Kasumi-1 (cell line): ENCODE measurements around the gene PTCHD1.

ENCODE experiments used
- DNase-seq, 2 experiments: peaks; one replicate each; lab custom pipeline; 2025; lab: John Stamatoyannopoulos, UW

The PTCHD1 gene

DNA sequence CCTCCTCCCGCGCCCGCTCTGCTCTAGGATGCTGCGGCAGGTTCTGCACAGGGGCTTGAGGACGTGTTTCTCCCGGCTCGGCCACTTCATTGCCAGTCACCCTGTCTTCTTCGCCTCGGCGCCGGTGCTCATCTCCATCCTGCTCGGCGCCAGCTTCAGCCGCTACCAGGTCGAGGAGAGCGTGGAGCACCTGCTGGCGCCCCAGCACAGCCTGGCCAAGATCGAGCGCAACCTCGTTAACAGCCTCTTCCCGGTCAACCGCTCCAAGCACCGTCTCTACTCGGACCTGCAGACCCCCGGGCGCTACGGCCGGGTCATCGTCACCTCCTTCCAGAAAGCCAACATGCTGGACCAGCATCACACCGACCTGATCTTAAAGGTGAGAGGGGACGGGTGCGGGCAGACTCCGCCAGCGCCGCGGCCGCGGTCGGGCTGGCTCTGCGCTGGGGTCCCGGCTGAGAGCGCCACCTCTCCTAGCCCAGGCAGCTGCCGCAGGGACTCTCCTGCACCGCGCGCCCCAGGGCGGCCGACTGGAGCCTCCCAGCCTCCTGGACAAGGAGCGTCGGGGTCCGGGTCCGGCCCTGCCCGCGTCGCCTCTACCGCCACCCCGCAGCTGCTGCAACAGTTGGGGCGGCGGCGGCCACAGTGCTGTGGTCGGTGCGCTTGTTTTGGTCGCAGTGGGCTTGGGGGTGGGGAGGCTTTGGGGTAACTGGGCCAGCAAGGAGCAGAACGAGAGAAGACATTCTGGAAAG lies at the start of gene PTCHD1:
PTCHD1 (plus strand) TSS at position 2 of the 752 bp plus-strand sequence; CDS start at position 29, 27 bp downstream.
- DNase-seq, result no peak

- DNase-seq, result no peak
These were observed 47.9 kb upstream of the PTCHD1 start for GRCh38 chrX:23286731-23287130.

DNA sequence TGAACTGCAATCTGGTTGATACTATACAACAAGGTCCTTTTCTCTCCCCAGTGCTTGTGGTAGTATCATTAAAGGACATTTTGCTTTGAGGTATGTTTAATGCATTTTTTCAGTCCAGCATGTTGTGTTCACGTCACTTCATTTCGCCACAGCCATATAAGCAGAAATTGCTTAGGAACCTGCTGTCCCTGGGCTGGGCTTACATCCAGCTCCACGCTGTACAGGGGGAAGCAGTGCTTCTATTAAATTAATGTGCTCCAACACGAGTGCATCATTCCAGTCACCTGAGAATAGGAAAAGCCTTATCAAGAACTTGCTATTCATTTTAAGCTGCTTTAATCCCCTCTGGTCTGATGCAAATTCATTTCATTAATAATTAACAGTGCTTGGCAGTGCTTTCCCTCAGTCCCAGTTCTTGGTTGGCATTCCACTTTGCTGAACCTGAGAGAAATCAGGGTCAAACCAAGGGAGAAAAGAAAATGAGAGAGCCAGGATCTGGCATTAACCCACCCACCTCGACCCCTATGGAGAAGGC lies 47.4 kb upstream of the PTCHD1 start:
- no peak for DNase-seq

DNA sequence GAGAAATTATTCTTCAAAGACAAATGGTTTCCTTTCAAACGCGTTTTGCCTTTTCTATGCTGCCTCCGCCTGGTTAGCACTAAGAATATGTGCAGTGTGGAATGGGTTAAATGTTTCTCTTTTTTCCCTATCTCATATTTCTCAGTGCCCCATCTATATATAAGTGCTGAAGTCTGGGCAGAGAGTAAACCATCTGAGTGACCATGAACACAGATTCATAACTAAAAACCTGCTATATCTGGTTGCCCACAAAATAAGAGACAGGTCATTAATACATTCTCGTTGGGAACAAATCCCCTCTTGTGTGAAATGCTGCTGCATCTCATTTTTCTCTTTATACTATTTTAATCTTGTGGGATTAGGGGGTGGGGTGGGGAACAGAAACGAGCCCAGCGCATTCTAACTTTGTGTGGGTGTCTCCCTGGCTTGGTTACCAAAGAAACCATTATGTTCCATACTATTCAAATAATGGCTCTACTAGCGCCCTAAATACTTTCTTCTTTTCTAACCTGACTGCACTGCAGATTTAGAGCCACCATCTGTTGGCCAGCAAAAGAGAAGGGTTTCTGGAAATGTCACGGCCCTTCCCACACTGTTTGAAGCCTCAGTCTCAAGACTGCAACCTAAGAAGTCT lies 42.2 kb upstream of the PTCHD1 start:
- no peak for DNase-seq

- DNase-seq, result no peak
These were observed 41.5 kb upstream of the PTCHD1 start for GRCh38 chrX:23292988-23293651.

- no peak for DNase-seq
These were observed 29.8 kb upstream of the PTCHD1 start for GRCh38 chrX:23304881-23305280.

DNA sequence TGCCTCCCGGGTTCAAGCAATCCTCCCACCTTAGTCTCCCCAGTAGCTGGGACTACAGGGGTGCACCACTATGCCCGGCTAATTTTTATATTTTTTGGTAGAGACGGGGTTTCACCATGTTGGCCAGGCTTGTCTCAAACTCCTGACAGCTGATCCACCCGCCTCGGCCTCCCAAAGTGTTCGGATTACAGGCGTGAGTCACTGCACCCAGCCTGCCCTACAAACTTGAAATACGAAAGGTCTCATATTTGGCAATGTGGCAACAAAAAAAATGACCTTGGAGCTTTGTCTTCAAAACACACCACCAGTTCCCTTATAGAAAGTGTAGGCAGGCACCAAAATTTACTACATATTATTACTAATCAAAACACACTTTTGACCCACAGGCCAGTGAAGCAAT lies 22.9 kb upstream of the PTCHD1 start:
- no peak for DNase-seq

- DNase-seq, result no peak
These were observed 22.5 kb upstream of the PTCHD1 start for GRCh38 chrX:23312136-23312535.

- peak; percentile 9 to 23 for DNase-seq
These were observed 16.6 kb upstream of the PTCHD1 start for GRCh38 chrX:23317799-23318724.

DNA sequence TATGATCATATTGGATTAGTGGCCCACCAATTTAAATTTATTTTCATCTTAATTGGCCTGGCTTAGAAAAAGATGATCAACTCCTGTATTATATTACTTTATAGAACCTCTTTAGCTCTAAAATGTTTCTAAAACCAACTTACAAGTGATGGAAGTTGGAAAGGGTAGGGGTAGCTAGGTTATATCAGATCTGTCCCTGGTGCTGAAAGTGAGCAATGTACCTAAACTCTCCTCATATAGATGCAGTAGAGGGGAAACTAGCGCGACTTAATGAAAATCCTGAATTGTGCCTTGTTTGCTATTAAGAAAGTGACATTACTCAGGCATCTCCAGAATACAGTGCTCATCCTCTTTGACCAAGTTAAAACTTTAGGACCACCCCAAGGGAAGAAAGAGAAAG lies 7.5 kb upstream of the PTCHD1 start:
- peak; percentile 1 to 21 for DNase-seq

DNA sequence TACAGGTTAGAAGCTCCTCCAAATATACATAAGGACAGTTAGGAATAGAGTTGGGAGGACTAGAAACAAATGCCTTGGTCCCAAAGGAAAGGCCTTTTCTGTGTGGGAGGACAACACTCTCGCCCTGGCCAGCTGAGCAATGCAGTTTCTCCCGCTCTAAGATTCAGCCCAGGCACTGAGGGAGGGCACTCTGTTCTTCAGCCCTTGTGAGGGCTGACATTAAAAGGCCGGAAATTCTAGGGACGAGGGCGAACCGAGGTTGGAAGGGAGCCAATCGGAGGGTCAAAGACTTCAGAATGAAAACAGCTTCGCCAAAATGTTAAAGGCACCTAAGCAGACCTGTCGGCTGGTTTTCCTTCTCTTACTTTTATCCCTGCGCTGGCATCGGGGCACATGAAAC lies 2.9 kb upstream of the PTCHD1 start:
- no peak for DNase-seq

- DNase-seq, result no peak
These were observed 2.4 kb upstream of the PTCHD1 start for GRCh38 chrX:23332101-23332887.

DNA sequence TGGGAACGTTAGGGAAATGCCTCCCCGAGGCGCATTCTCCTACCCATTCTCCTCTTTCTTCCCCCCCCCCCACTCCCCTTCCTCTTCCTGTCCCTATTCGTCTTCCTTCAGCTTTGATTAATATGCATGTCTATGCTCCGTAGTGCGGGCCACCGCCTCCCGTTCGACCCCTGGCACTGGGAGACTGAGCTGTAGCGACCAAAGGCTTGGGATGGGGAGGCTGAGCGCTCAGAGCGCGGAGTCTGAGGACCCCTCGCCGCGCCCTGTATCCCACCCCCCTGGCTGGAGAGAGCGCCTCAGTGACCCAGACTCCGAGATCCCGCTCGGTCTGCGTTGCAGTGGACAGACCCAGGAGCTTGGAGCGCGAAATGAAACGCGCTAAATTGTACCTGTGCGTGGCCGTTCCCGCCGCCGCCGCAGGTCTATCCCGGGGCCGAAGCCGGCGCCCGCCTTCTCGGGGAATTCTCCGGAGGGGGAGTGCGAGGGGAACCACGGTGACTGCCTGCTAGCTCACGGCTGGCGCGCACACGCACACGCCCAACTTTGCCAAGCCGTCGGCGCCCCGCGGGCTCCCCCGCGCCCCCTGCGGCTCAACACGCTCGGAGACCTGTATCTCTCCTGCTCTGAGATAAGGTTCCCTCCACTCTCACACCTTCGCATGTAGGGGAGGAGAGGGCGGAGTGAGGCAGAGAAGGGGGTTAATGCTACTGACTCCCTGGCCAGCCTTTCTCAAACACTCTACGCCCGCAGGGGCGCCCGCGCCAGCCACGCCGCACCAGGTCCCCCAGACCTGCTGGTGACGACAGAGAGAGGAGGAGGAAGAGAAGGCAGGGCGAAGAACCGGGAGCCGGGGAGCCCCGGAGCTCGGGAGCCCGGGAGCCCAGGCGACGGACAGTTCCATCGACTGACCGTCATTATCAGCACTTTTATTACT lies 1.5 kb upstream of the PTCHD1 start:
- DNase-seq, result no peak

DNA sequence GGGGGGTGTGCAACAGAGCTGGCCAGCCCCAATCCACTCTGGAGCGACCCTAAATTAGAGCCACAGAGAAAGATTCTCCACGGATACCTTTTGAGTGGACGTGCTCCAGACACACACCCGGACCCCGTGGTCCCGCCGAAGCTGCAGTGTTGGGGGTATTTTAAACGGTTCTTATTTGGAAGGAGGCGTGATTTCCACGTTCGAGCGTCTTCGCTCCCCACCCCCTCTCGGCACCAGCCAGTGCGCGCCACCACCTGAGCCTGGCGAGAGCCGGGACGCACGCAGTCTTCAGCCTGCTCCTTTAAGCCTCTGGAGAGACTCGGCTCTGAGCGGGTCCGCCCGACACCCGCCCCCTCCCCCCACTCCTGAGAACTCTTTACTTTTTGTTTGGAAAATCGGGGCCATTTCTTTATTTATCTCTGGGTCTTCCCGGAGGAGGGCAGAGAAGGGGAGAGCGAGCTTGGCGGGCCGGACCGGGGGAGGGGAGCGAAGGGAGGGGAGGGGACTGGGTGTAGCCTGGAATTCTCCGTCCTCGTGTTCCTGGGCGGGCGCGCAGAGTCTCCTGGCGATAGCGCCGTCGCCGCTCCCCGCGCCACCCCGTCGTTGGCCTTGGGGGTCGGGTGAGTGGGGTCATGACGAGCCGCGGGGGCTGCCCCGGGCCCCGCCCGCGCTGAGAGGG lies 668 bp upstream of the PTCHD1 start:
- no peak for DNase-seq

GRCh38 chrX:23334521-23334847 lies 165 bp upstream of the PTCHD1 start:
- DNase-seq, result no peak

DNA sequence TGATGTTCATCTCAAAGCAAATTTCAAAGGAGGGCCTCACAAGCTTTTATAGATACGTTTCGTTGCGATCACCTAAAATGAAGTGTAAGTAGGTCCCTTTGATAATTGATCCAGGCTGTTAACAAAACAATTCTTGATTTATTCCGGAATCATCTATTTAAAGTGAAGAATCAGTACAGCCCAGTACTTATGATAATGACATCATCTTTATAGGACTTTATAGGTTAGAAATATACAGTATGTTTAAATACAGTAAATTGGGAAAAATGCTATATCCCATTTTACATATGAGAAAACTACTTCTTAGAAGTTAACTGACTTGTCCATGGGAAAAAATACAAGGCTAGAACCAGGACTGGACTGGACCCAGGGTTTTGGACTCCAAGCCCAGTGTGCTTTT lies 3.7 kb downstream of the PTCHD1 start:
- DNase-seq, result no peak

- DNase-seq, result no peak
These were observed 6.8 kb downstream of the PTCHD1 start for GRCh38 chrX:23341452-23341851.

GRCh38 chrX:23344238-23344903 lies 9.7 kb downstream of the PTCHD1 start:
- DNase-seq, result no peak

GRCh38 chrX:23344904-23345271 lies 10.2 kb downstream of the PTCHD1 start:
- no peak for DNase-seq
